Heart left ventricle (tissue), 13 donors: Measurements from ENCODE around the gene LSAMP.

Experiments used
- POLR2A ChIP-seq, 2 donors: fragments of 450-650 bp; IDR thresholded peaks; one replicate each; pipeline ENCODE4 v1.6.1; 2017; ENCODE audit warnings: antibody characterized with exemption in 2 of 2, mild to moderate bottlenecking in 2 of 2, moderate library complexity in 2 of 2
- TF ChIP-seq, protein P1 (sequence below), 12 donors: fragments of 200-600 bp; sonication (generic) in 4 of 12; IDR thresholded peaks; one replicate each; pipeline versions ENCODE4 v1.5.0 to v1.8.0; 2018 to 2022; ENCODE audit warnings: antibody characterized with exemption in 12 of 12, mild to moderate bottlenecking in 5 of 12
- donor health status: ischemic (EF 13 %, LVEDD 7.1; RV severe dilation, severe dysfunction).
- donor health status: DM: no; HTN: yes; CAD: no.
- donor health status: DM: no; HTN: no; CAD: no.
- donor health status: ischemic (EF 25% LVEDD 6.9; RV normal size, moderate dysfunction).
- donor health status: ischemic (EF 25% LVEDD 5.7; RV mildly dilated, moderate dysfunction).
- donor health status: ischemic (EF 35%, LVEDD 5.7; RV mildly dilated, moderate dysfunction).
- donor health status: nonischemic (EF 11% LVEDD 7.7; RV severe dilation, severe dysfunction).
- donor health status: DM: yes; HTN: yes; CAD: no.
- donor health status: PGD.
- donor health status: ischemic (EF 29% LVEDD 5.4; RV normal size, mild dysfunction).
- donor health status: nonischemic (EF 23%, LVEDD 6.1; RV moderate dilation, normal function).

- TF ChIP-seq, protein P1, sequence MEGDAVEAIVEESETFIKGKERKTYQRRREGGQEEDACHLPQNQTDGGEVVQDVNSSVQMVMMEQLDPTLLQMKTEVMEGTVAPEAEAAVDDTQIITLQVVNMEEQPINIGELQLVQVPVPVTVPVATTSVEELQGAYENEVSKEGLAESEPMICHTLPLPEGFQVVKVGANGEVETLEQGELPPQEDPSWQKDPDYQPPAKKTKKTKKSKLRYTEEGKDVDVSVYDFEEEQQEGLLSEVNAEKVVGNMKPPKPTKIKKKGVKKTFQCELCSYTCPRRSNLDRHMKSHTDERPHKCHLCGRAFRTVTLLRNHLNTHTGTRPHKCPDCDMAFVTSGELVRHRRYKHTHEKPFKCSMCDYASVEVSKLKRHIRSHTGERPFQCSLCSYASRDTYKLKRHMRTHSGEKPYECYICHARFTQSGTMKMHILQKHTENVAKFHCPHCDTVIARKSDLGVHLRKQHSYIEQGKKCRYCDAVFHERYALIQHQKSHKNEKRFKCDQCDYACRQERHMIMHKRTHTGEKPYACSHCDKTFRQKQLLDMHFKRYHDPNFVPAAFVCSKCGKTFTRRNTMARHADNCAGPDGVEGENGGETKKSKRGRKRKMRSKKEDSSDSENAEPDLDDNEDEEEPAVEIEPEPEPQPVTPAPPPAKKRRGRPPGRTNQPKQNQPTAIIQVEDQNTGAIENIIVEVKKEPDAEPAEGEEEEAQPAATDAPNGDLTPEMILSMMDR (IDR thresholded peaks at IDR 0.05), result no peak
- TF ChIP-seq POLR2A (IDR thresholded peaks at IDR 0.05), result no peak
Measured at GRCh38 chr3:116449546-116450350, 4.5 kb upstream of the LSAMP start.
